GM06990 (cell line): ENCODE data around the gene TCP11.

Experiments used
- DNase-seq: peaks from one replicate; pipeline ENCODE4 v3.0.0-alpha.2; 2011; ENCODE audit not compliant: insufficient read length; ENCODE audit errors: extremely low read depth
- H3K27me3 ChIP-seq: replicated peaks from 2 replicates; pipeline ENCODE4 v1.6.0; 2011; ENCODE audit warnings: low read length; ENCODE audit not compliant: control insufficient read depth, insufficient read depth
- H3K36me3 ChIP-seq: 2 replicates; pipeline ENCODE4 v1.5.1; 2011; ENCODE audit warnings: low read length; ENCODE audit not compliant: control insufficient read depth, insufficient read depth
- H3K4me3 ChIP-seq: replicated peaks from 2 replicates; pipeline ENCODE4 v1.5.1; 2011; ENCODE audit warnings: low read depth, mild to moderate bottlenecking, control low read depth, low read length
- CTCF ChIP-seq: IDR thresholded peaks from 2 replicates; pipeline ENCODE4 v1.5.1; 2011; ENCODE audit warnings: low read length, control low read depth, mild to moderate bottlenecking, inconsistent platforms; ENCODE audit not compliant: insufficient read depth, poor library complexity, severe bottlenecking

The TCP11 gene

GRCh38 chr6:35092362-35093117 is 48.6 kb downstream of the TCP11 start:
- Histone ChIP-seq H3K27me3 (no peaks in the 10 kb centered on the region), H3K36me3 (no peaks in the 10 kb centered on the region), H3K4me3 (no peak overlapping the region)
- no peak for DNase-seq
- TF ChIP-seq CTCF = no peak

GRCh38 chr6:35091346-35092083 is 49.6 kb downstream of the TCP11 start:
- no peaks in the 10 kb centered on the region for H3K27me3 ChIP-seq
- no peak for TF ChIP-seq CTCF
- no peak for DNase-seq

GRCh38 chr6:35090734-35091133 is 50.4 kb downstream of the TCP11 start:
- DNase-seq = no peak
- Histone ChIP-seq H3K4me3 (no peak overlapping the region), H3K27me3 (no peaks in the 10 kb centered on the region), H3K36me3 (peaks cover 1% of the 10 kb centered on the region)
- no peak for TF ChIP-seq CTCF

More at GRCh38 chr6:35091346-35092083, 49.6 kb downstream of the TCP11 start:
- Histone ChIP-seq H3K4me3 (no peak overlapping the region), H3K36me3 (peaks cover 1% of the 10 kb centered on the region)

GRCh38 chr6:35089935-35090505 is 51.1 kb downstream of the TCP11 start:
- no peak for DNase-seq
- no peak for TF ChIP-seq CTCF
- Histone ChIP-seq H3K4me3 (no peak overlapping the region), H3K36me3 (peaks cover 1% of the 10 kb centered on the region), H3K27me3 (no peaks in the 10 kb centered on the region)

- TF ChIP-seq CTCF = no peak
- Histone ChIP-seq H3K36me3 (peaks cover 1% of the 10 kb centered on the region), H3K27me3 (no peaks in the 10 kb centered on the region), H3K4me3 (no peak overlapping the region)
- no peak for DNase-seq
Measured at GRCh38 chr6:35089216-35089934, 51.8 kb downstream of the TCP11 start.
